ENCODE data around the gene DLX6.
"Not testable (repeated sequence)": the region's sequence is repeated elsewhere in the genome, so short reads cannot be mapped to it uniquely, and the experiment has no call there.

DLX6 gene

DNA sequence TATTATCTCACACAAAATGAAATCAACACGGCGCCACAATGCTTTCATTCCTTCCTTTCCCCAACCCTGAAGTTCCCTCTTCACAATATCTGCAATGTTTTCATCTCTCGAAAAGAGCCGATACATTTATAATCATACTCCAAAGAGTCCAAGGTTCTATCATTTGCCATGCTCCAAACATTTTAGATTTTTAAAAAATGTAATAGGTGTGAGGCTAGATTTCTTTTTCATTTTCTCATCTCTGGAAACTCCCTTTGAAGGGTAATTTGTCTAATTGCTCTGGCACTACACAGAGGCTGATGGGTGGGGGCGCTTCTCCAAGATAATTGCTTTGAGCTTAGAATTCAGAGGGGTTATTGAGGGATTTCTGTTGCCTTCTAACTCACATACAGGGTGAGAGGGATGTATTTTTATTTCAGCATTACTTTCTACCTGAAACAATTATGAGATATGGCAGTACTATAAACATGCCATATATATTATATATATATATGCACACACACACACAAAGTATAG, 14.4 kb downstream of the DLX6 start:
- H3K27me3 Mint-ChIP-seq: peaks cover 45% of the 10 kb centered on the region
- DNase-seq (ENCODE audit: low spot score in 2 of 2) (no peak), ATAC-seq (ENCODE audit: low read depth) (no peak)
- no peak overlapping the region for H3K4me3 Mint-ChIP-seq
- H3K9me3 Mint-ChIP-seq: peaks cover 1% of the 10 kb centered on the region
- H3K4me1 Mint-ChIP-seq: peaks cover 6% of the 10 kb centered on the region
- H3K27ac Mint-ChIP-seq: no peak overlapping the region
- no peaks in the 10 kb centered on the region for H3K36me3 Mint-ChIP-seq

DNA sequence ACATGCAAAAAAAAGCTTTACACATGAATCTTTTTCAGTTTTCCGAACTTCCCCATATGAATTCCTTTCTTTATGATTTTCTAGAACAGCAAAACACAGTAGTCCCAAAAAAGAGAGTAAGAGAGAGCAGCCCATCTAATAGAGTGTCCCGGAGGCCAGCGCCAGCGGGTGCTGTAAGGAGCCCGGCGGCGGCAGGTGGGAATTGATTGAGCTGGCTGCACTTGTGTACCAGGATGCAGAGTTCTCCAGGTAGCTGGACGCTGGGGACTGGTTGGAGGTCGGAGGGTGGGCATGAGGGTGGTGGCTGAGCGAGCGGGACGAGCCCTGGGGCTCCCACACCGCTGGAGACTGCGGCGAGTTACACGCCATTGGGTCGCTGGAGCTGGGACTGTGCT, 15.2 kb downstream of the DLX6 start:
- DNase-seq (ENCODE audit: low spot score in 2 of 2) (no peak), ATAC-seq (ENCODE audit: low read depth) (no peak)
- Mint-ChIP-seq H3K9me3 (peaks cover 1% of the 10 kb centered on the region), H3K4me3 (no peak overlapping the region), H3K4me1 (peaks cover 6% of the 10 kb centered on the region), H3K36me3 (no peaks in the 10 kb centered on the region), H3K27me3 (peaks cover 44% of the 10 kb centered on the region), H3K27ac (no peak overlapping the region)

DNA sequence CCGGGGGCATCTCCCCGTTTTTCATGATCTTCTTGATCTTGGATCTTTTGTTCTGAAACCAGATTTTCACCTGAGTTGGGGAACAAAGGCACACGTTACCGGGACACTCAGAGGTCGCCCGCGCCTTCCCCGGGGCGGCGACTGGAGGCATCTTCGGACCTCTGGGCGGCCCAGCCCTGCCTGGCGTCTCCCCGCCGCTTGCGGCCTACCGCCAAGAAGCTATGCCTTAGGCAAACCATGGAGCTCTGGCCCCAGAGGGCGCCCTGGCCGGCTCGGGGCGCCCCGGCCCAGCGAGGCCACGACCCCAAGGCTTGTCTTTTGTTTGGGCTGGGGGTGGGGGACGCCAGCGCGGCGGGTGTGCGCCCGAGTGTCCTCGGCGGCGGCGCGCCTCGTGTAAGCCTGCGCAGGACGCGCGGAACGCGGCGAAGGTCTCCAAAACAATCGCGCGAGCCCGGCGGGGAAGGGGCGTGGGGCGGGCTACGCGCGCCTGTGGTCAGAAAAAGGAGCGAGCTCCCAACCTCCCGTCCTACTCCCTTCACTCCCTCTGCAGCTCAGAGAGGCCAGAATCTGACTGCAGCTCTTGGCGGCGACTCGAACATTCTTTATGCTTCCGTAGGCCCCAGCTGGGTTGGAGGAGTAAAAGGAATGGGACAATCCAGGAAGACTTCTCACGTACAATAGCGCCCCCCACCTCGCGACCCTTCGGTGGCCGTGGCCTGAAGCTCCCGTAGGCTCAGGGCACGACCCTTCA, 15.8 kb downstream of the DLX6 start:
- Mint-ChIP-seq H3K36me3 (no peaks in the 10 kb centered on the region), H3K4me1 (peaks cover 9% of the 10 kb centered on the region), H3K4me3 (no peak overlapping the region), H3K9me3 (peaks cover 1% of the 10 kb centered on the region), H3K27me3 (peaks cover 43% of the 10 kb centered on the region), H3K27ac (no peak overlapping the region)
- DNase-seq (ENCODE audit: low spot score in 2 of 2): no peak
- no peak for ATAC-seq (ENCODE audit: low read depth)

DNA sequence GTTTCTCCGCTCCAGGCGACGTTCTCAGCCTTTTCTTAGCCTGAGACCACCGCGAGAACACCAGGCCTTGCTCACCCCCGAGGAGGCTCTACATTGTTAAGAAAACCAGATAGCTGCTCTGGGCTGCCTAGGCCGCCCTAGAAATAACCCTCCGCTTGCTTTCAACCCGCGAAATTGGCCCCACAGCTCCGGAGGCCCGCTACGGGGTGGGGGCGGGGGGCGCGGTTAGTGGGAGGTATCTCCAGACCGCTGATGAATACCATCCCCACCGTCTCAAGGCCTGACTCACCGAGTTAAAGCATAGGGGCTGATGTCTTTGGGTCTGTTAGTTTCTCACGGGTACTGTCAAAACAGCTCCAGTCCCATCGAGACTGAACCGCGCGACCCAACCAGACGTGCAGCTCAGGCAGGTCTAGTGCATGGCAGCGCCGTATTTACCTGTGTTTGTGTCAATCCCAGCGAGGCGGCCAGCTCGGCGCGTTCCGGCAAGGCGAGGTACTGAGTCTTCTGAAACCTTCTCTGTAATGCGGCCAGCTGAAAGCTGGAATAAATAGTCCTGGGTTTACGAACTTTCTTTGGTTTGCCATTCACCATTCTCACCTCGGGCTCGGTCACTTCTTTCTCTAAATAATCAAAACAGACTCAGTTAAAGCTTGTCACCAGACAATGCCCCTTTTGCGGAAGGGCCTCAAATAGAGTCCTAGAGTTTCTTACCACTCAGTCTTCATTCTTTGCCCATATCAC, 16.6 kb downstream of the DLX6 start:
- DNase-seq (ENCODE audit: low spot score in 2 of 2) (no peak), ATAC-seq (ENCODE audit: low read depth) (no peak)
- Mint-ChIP-seq H3K36me3 (no peaks in the 10 kb centered on the region), H3K9me3 (peaks cover 1% of the 10 kb centered on the region), H3K27ac (no peak overlapping the region), H3K4me3 (no peak overlapping the region), H3K27me3 (peaks cover 38% of the 10 kb centered on the region), H3K4me1 (peaks cover 14% of the 10 kb centered on the region)

DNA sequence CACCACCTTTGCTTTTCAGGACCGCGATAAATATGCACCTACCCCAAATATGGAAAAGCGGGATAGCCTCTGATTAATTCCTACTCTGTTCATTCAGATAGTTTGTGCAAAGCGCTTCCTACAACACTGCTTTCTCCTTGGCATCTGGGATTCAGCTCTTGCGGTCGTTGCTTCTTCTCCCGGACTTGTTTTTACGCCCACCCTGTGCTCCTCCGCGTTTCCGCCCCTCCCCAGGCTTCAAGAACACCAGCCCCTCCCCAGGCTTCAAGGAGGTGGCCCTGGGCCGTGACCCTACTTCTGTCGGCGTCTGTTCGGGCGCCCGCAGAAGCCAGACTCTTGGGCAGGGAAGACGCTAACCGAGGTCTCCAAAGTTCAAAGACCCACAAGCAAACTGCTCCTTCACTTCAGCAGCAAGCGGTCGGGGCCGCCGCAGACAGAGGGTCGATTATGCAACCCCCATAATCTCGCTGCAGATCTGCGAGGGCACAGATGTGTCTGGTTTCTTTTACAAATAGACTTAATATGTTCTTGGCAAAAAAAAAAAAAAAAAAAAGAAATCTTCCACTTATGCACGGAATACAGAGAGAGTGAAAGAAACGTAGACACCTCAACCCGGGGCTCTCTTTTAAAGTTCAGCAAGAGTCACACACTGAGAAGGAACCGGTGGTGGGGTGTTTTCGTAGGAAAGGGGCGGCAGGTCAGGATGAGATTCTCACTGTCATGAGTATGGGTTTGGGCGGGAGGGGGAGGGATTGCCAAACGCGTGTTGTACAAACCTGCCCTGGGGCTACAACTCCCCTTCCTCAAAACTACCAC, 17.3 kb downstream of the DLX6 start:
- Mint-ChIP-seq H3K4me3 (no peak overlapping the region), H3K27me3 (peaks cover 35% of the 10 kb centered on the region), H3K36me3 (no peaks in the 10 kb centered on the region), H3K9me3 (peaks cover 1% of the 10 kb centered on the region), H3K27ac (no peak overlapping the region), H3K4me1 (peaks cover 17% of the 10 kb centered on the region)
- ATAC-seq (ENCODE audit: low read depth) (no peak), DNase-seq (ENCODE audit: low spot score in 2 of 2) (no peak)

DNA sequence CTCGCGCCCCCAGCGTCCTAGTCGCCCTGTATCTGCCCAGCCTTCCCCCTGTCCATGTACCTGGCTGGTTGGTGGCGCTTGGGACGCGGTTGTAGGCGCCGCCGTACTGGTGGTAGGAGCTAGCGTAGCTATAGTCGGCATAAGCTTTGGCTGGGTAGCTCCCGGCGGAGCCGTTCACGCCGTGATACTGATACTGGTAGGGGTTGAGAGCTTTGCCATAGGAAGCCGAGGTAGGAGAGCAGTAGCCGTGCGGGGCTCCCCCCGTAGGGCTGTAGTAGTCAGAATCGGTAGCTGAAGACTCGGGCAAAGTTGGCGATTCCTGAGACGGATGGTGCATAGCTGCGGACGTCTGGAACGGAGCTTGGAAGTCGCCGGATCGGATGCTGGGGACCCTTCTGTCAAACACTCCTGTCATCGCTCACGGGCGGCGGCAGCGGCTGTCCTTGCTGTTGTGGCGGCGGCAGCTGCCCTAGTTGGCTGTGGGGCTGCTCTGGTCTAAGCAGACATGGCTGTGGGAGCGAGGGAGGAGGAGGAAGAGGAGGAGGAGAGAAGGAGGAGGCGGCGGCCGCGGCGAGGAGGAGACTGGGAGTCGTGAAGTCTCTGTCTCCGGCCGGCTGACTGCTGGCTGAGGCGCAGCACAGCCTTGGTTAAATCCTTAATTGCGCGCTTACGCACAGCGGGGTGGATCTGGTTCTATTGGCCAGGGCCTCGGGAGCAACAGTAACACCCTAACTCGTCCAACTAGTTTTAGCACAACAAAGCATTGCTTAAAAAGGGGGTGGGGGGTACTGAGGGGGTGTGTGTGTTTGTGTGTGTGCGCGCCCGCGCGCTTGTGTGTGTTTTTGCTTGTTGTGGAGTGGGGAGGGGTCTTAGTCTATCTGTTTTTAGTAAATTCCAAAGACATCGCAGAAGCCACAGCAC, 19.1 kb downstream of the DLX6 start, which contains the start of gene DLX5:
Gene DLX5 (minus strand): TSS at position 623 of the 921 bp plus-strand sequence. CDS start 208 bp downstream, at position 415.
- Mint-ChIP-seq H3K27ac (no peak within 1 kb of the TSS), H3K36me3 (no peaks in the 10 kb centered on the region), H3K27me3 (peaks cover 32% of the 10 kb centered on the region), H3K4me3 (no peak within 1 kb of the TSS), H3K9me3 (peaks cover 1% of the 10 kb centered on the region), H3K4me1 (peaks cover 19% of the 10 kb centered on the region)
- ATAC-seq (ENCODE audit: low read depth) (no peak), DNase-seq (ENCODE audit: low spot score in 2 of 2) (no peak)

DNA sequence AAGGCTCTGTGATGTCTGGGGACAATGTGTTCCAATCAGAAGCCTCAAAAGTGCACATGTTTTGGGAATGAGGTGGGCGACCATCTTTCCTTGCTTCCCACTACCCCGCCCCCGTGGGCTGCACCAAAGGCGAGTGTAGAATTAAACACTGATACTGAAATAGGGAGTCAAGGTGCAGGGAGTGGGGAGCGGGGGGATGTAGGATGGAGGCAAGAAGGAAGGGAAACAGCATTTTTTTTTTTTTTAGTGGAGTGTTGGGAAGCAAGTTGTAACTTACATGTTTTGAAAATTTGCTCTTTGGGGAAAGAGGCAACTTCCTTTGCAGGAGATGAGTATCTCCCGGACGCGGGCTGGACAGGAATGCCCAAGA, 19.8 kb downstream of the DLX6 start:
- Mint-ChIP-seq H3K36me3 (no peaks in the 10 kb centered on the region), H3K4me1 (peaks cover 19% of the 10 kb centered on the region), H3K9me3 (peaks cover 1% of the 10 kb centered on the region), H3K27ac (no peak overlapping the region), H3K4me3 (no peak overlapping the region), H3K27me3 (peaks cover 32% of the 10 kb centered on the region)
- no peak for ATAC-seq (ENCODE audit: low read depth)
- DNase-seq (ENCODE audit: low spot score in 2 of 2): no peak

DNA sequence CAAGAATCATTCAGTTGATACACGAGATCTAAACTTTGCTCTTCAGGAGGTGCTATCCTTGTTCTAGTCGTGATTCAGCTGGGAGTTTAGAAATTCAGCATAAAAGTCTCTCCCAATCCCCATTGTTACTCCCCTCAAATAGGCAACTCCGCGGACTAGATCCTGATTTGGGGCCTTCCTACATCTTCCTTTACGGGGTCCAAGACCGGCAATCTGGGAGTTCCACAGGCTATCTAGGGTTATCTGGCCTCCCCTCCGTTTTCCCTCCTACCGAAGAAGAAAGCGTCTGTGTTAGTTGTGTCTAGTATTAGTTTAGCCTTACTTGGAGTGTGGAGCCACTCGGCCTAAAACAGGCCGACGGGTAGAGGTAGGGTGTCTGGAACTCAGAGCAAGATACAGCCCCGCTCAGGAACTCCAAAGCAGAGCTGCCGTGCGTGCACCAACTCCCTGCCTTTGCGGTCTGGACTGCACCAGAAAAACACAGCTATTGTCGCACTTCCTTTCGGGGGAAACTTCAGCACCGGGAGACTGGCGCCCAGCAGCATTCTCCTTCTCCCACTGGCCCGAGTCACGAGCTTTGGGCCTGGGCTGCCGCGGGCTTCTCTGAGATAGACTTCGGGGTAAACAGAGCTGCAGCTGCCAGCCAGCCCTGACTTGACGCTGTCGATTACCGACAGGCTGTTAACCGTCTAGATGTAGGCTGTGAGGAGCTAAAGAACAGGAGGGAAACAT, 20.8 kb downstream of the DLX6 start:
- H3K27ac Mint-ChIP-seq: no peak overlapping the region
- peak; percentile 21 for ATAC-seq (ENCODE audit: low read depth)

DNA sequence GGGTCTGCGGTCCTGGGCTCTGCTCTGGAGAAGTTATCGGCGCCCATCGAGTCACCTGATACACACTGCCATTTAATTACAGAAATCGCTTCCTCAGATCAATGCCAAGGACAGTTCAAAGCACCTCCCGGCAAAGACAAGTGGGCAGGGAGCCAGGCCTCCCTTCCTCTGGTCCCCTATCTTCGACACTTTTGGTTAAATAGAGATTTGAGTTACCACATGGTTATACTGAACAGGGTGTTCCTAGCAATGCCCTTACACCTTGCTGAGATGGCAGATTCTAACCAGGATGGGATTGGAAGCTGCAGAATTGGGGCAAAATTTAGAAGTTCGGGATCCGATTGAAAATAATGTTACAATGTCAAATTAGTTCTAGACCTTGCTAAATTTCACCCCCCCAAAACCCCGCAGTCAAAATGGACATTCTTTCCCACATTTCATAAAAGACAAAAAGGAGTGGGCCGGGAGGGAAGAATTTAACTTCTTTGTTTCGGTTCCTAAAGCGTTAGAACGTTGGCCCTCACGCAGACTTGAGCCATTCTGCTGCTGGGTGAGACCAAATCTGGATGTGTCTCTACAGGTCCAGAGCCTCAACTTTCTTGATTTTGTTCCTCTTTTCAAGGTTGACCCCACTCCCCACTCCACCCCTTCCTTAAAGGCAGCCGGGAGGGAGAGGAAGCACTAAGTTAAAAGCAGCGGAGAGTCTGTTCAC, 21.5 kb downstream of the DLX6 start:
- DNase-seq (ENCODE audit: low spot score in 2 of 2): no peak
- H3K9me3 Mint-ChIP-seq: no peaks in the 10 kb centered on the region
- peaks cover 19% of the 10 kb centered on the region for H3K4me1 Mint-ChIP-seq
- no peak overlapping the region for H3K27ac Mint-ChIP-seq
- H3K27me3 Mint-ChIP-seq: peaks cover 34% of the 10 kb centered on the region
- no peaks in the 10 kb centered on the region for H3K36me3 Mint-ChIP-seq
- peak overlapping the region; percentile 76 for H3K4me3 Mint-ChIP-seq
- ATAC-seq (ENCODE audit: low read depth): peak; percentile 21

More for the DNA sequence above, 20.8 kb downstream of the DLX6 start:
- Mint-ChIP-seq H3K36me3 (no peaks in the 10 kb centered on the region), H3K27me3 (peaks cover 35% of the 10 kb centered on the region), H3K9me3 (no peaks in the 10 kb centered on the region), H3K4me3 (peak overlapping the region; percentile 27), H3K4me1 (peaks cover 19% of the 10 kb centered on the region)
- no peak for DNase-seq (ENCODE audit: low spot score in 2 of 2)

DNA sequence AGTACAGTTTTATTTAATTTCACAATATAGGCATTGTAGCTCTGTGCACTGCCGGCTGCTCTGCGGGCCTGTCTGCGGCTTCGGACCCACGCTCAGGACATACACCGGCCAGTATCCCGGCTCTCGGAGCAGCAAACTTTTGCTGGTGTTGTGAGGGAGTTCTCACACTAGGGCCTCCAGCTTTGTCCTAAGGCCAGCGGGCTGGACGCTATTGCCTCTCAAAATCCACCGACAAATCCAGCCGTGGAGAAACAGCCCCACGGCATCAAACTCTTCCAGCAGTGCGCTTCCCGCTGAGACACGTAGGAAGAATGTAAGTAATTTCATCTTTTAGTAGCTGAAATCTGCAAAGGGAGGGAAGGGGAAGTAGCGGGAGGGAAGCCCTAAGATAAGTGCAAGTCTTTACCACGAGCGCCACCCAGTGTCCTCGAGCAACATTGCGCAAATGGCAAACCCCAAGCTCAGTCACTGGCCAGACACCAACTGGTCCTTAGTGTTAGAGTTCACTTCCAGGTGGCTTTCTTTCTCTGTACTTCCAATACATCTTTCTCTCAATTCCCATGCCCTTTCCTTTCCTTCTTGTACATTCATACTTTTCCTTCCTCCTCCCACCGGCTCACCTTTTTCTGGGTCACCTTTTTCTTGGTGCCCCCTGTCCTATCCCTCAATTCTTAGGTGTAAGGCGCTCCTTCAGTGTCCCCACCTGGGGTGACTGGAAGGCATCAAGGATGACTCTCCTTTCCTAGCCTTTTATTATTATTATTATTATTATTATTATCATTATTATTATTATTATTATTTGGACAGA, 22.3 kb downstream of the DLX6 start:
- ATAC-seq (ENCODE audit: low read depth) (peak; percentile 82), DNase-seq (ENCODE audit: low spot score in 2 of 2) (peak; percentile 49 to 62)
- peak overlapping the region; percentile 76 for H3K4me3 Mint-ChIP-seq
- no peak overlapping the region for H3K27ac Mint-ChIP-seq
- peaks cover 19% of the 10 kb centered on the region for H3K4me1 Mint-ChIP-seq
- no peaks in the 10 kb centered on the region for H3K9me3 Mint-ChIP-seq
- H3K27me3 Mint-ChIP-seq: peaks cover 27% of the 10 kb centered on the region
- no peaks in the 10 kb centered on the region for H3K36me3 Mint-ChIP-seq

DNA sequence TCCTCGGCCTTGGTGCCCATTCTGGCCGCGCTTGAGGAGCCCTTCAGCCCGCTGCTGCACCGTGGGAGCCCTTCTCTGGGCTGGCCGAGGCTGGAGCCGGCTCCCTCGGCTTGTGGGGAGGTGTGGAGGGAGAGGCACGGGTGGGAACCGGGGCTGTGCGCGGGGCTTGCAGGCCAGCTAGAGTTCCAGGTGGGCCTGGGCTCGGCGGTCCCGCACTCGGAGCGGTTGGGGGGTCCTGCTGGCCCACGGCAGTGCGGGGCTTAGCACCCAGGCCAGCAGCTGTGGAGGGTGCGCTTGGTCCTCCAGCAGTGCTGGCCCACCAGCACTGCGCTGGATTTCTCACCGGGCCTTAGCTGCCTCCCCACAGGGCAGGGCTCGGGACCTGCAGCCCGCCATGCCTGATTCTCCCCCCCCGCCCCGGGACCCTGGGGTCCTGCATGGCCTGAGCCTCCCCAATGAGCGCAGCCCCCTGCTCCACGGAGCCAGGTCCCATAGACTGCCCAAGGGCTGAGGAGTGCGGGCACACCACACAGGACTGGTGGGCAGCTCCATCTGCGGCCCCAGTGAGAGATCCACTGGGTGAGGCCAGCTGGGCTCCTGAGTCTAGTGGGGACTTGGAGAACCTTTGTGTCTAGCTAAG, 29.0 kb downstream of the DLX6 start:
- not testable (repeated sequence) for DNase-seq (ENCODE audit: low spot score in 2 of 2); H3K27ac Mint-ChIP-seq; H3K9me3 Mint-ChIP-seq; H3K4me3 Mint-ChIP-seq; H3K36me3 Mint-ChIP-seq; ATAC-seq (ENCODE audit: low read depth); H3K4me1 Mint-ChIP-seq; H3K27me3 Mint-ChIP-seq
